GM12892 (cell line): Measurements from ENCODE around the gene SRC.

ENCODE experiments used
- POLR2A ChIP-seq: IDR thresholded peaks from 2 replicates; pipeline ENCODE4 v1.6.1; 2011; ENCODE audit warnings: low read depth, low read length, control low read depth
- POLR2AphosphoS5 ChIP-seq: IDR thresholded peaks from 2 replicates; pipeline ENCODE4 v1.6.1; 2011; ENCODE audit warnings: low read depth, low read length, control low read depth
- TAF1 ChIP-seq: IDR thresholded peaks from 2 replicates; pipeline ENCODE4 v1.6.1; 2011; ENCODE audit warnings: low read depth, mild to moderate bottlenecking, control low read depth, low read length, borderline replicate concordance

GRCh38 chr20:37413379-37413778 is 67.4 kb downstream of the SRC start:
- TF ChIP-seq POLR2A (no peak), TAF1 (no peak), POLR2AphosphoS5 (no peak)
